SK-N-SH (cell line): ENCODE results near the gene SOX2. TPM values are rescaled to one million over a fixed set of nuclear protein-coding genes. Genes with fewer than 3 reads are reported as not detected.

Experiments used
- CTCF ChIA-PET: fragments of 300-600, 350-600 bp; formaldehyde crosslinking; extraction: SDS; loops from one replicate; lab custom pipeline; 2021; lab: Yijun Ruan, JAX
- POLR2A ChIA-PET: fragments of 350-600 bp; sonication (Branson Sonifier 250); formaldehyde crosslinking; extraction: SDS; loops from one replicate; lab custom pipeline; 2020; ENCODE audit warnings: antibody characterized with exemption, inconsistent platforms; lab: Yijun Ruan, JAX
- DNase-seq: peaks from one replicate; pipeline ENCODE4 v3.0.0; 2012
- H2AFZ ChIP-seq: fragments of 200-600 bp; sonication (generic); 2 replicates; pipeline ENCODE4 v1.8.1; 2016; ENCODE audit warnings: antibody characterized with exemption, mild to moderate bottlenecking, low read depth
- H3F3A ChIP-seq: fragments of 200-600 bp; sonication (generic); replicated peaks from 2 replicates; pipeline ENCODE3; 2016; ENCODE audit warnings: antibody characterized with exemption, mild to moderate bottlenecking; ENCODE audit not compliant: insufficient read depth
- H3K27ac ChIP-seq, 2 experiments: fragments of 200-500 bp in 1 of 2; fragments of 200-600 bp in 1 of 2; sonication (Bioruptor generic) in 1 of 2; sonication (generic), shearing (Covaris generic) in 1 of 2; 2 replicates each; pipeline versions ENCODE4 v1.5.1 to v1.6.1; 2014 to 2016; ENCODE audit warnings: low read depth in 2 of 2, inconsistent platforms in 1 of 2, low read length in 1 of 2, mild to moderate bottlenecking in 1 of 2, mixed read lengths in 1 of 2
- H3K27me3 ChIP-seq: fragments of 200-600 bp; sonication (generic), shearing (Covaris generic); 2 replicates; pipeline ENCODE4 v1.6.1; 2016; ENCODE audit warnings: mixed run types; ENCODE audit not compliant: insufficient read depth
- H3K36me3 ChIP-seq, 2 experiments: fragments of 200-500 bp in 1 of 2; fragments of 200-600 bp in 1 of 2; sonication (Bioruptor generic) in 1 of 2; sonication (generic) in 1 of 2; replicated peaks in 1 of 2; 2 replicates each; pipeline versions ENCODE3 to v1.5.1; 2014 to 2016; ENCODE audit warnings: low read length in 1 of 2, mild to moderate bottlenecking in 1 of 2; ENCODE audit not compliant: insufficient read depth in 2 of 2, control insufficient read depth in 1 of 2
- H3K4me1 ChIP-seq, 2 experiments: fragments of 200-500 bp in 1 of 2; fragments of 200-600 bp in 1 of 2; sonication (Bioruptor generic) in 1 of 2; sonication (generic), shearing (Covaris generic) in 1 of 2; 2 replicates each; pipeline versions ENCODE4 v1.5.1 to v1.6.1; 2014 to 2016; ENCODE audit warnings: low read depth in 1 of 2, low read length in 1 of 2, mixed run types in 1 of 2; ENCODE audit not compliant: insufficient read depth in 2 of 2, control insufficient read depth in 1 of 2
- H3K4me2 ChIP-seq: fragments of 200-600 bp; sonication (generic), shearing (Covaris generic); 2 replicates; pipeline ENCODE4 v1.6.1; 2017; ENCODE audit warnings: mixed run types
- H3K4me3 ChIP-seq, 2 experiments: fragments of 200-500 bp in 1 of 2; fragments of 200-600 bp in 1 of 2; sonication (Bioruptor generic) in 1 of 2; sonication (generic), shearing (Covaris generic) in 1 of 2; 2 replicates each; pipeline versions ENCODE4 v1.5.1 to v1.8.1; 2014 to 2016; ENCODE audit warnings: low read depth in 2 of 2, inconsistent platforms in 1 of 2, low read length in 1 of 2, mild to moderate bottlenecking in 1 of 2, mixed read lengths in 1 of 2, moderate library complexity in 1 of 2
- H3K79me2 ChIP-seq: fragments of 200-600 bp; sonication (generic); 2 replicates; pipeline ENCODE4 v1.8.1; 2017; ENCODE audit warnings: mild to moderate bottlenecking; ENCODE audit not compliant: insufficient read depth
- H3K9ac ChIP-seq: fragments of 200-600 bp; sonication (generic); 2 replicates; pipeline ENCODE4 v1.6.1; 2017; ENCODE audit warnings: mixed run types
- H3K9me2 ChIP-seq: fragments of 200-600 bp; sonication (generic); 2 replicates; pipeline ENCODE4 v1.6.1; 2017; ENCODE audit warnings: mixed run types
- H3K9me3 ChIP-seq: fragments of 200-600 bp; sonication (generic); 2 replicates; pipeline ENCODE4 v1.6.1; 2017; ENCODE audit warnings: mixed run types, mild to moderate bottlenecking, moderate library complexity
- H4K20me1 ChIP-seq: fragments of 200-600 bp; sonication (generic); 2 replicates; pipeline ENCODE4 v1.6.1; 2017; ENCODE audit warnings: mild to moderate bottlenecking, mixed run types; ENCODE audit not compliant: insufficient read depth
- CHD2 ChIP-seq: fragments of 150-350 bp; IDR thresholded peaks from 2 replicates; pipeline ENCODE4 v1.6.1; 2018; ENCODE audit warnings: low read length; ENCODE audit not compliant: partially characterized antibody
- GABPA ChIP-seq: IDR thresholded peaks from 2 replicates; pipeline ENCODE4 v1.4.0; 2012; ENCODE audit warnings: low read depth, mild to moderate bottlenecking
- GATA2 ChIP-seq: sonication (generic); formaldehyde crosslinking; IDR thresholded peaks from 2 replicates; pipeline ENCODE4 v1.5.0; 2020; ENCODE audit warnings: mild to moderate bottlenecking, missing genetic modification reagents
- JUND ChIP-seq: IDR thresholded peaks from 2 replicates; pipeline ENCODE4 v1.4.0; 2012
- MEF2A ChIP-seq: IDR thresholded peaks from 2 replicates; pipeline ENCODE4 v1.4.0; 2012; ENCODE audit warnings: low read depth, borderline replicate concordance
- MXI1 ChIP-seq: IDR thresholded peaks from 2 replicates; pipeline ENCODE4 v1.6.1; 2012; ENCODE audit warnings: mild to moderate bottlenecking, low read depth, low read length, improper control_type of control experiment
- NFIC ChIP-seq: IDR thresholded peaks from 2 replicates; pipeline ENCODE4 v1.4.0; 2012; ENCODE audit warnings: borderline replicate concordance
- NRF1 ChIP-seq: IDR thresholded peaks from 2 replicates; pipeline ENCODE4 v1.6.1; 2012; ENCODE audit warnings: low read depth, mild to moderate bottlenecking, low read length
- RXRA ChIP-seq: IDR thresholded peaks from 2 replicates; pipeline ENCODE4 v1.4.0; 2012; ENCODE audit warnings: low read depth, mild to moderate bottlenecking, borderline replicate concordance
- SMC3 ChIP-seq: IDR thresholded peaks from 2 replicates; pipeline ENCODE4 v1.6.1; 2012; ENCODE audit warnings: low read depth, low read length, improper control_type of control experiment
- TAF1 ChIP-seq: IDR thresholded peaks from 2 replicates; pipeline ENCODE4 v1.6.1; 2012; ENCODE audit warnings: low read depth, mild to moderate bottlenecking, low read length, moderate library complexity, borderline replicate concordance
- TCF12 ChIP-seq: IDR thresholded peaks from 2 replicates; pipeline ENCODE4 v1.4.0; 2012
- TEAD4 ChIP-seq: IDR thresholded peaks from 2 replicates; pipeline ENCODE4 v1.4.0; 2012; ENCODE audit warnings: mild to moderate bottlenecking, borderline replicate concordance; ENCODE audit not compliant: insufficient read depth
- YY1 ChIP-seq: IDR thresholded peaks from 2 replicates; pipeline ENCODE4 v1.4.0; 2012; ENCODE audit warnings: low read depth, mild to moderate bottlenecking
- WGBS: methylation state at CpG from one replicate; pipeline ENCODE4 v1.1.6; 2017; ENCODE audit warnings: low lambda C conversion rate; 5-methylcytosine and 5-hydroxymethylcytosine counted together
- polyA plus RNA-seq, 3 experiments: library from polyadenylated mRNA; depleted of rRNA; stranded (reverse); fragments of >200 nt; gene quantifications; 2 replicates each; pipeline ENCODE4 v1.2.3, GENCODE V29; 2012
- TF ChIP-seq, protein P1 (sequence below): IDR thresholded peaks from 2 replicates; pipeline ENCODE4 v1.6.1; 2012; ENCODE audit warnings: mild to moderate bottlenecking, low read depth, low read length, moderate library complexity
- TF ChIP-seq, protein P2 (sequence below): IDR thresholded peaks from 2 replicates; pipeline ENCODE4 v1.4.0; 2012; ENCODE audit warnings: low read depth, borderline replicate concordance
- TF ChIP-seq, protein P3 (sequence below): fragments of 150-350 bp; IDR thresholded peaks from 2 replicates; pipeline ENCODE4 v1.6.1; 2016; ENCODE audit warnings: mild to moderate bottlenecking, low read depth, low read length
- TF ChIP-seq, protein P4 (sequence below): fragments of 150-350 bp; IDR thresholded peaks from 2 replicates; pipeline ENCODE4 v1.6.1; 2017; ENCODE audit warnings: antibody characterized with exemption, low read length, low read depth, borderline replicate concordance
- TF ChIP-seq, protein P5 (sequence below): IDR thresholded peaks from 2 replicates; pipeline ENCODE4; 2012
- TF ChIP-seq, protein P6 (sequence below): IDR thresholded peaks from 2 replicates; pipeline ENCODE4 v1.4.0; 2012; ENCODE audit warnings: low read depth

The SOX2 gene
- polyA plus RNA-seq, 1 of the 3 experiments (the other 2 are of a cell fraction), result 0.13 TPM

DNA sequence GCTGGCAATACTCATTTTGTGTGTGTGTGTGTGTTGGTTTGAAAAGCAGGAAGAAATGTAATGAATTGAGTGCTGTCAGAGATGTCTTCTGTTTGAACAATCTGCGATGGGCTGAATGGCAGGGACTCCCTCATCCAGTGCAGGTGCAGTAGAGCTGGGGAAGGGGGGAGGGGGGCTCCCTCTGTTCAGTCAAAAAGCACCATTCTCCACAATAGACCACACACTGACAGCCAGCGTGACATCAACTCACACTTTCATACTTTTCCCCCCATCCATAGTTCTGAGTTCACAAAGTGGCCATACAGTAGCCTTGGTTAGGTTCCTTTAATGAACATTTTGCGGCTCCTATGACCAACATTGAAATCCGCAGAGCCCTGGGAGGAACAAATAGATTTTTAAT is 10.4 kb downstream of the SOX2 start:
- no peak overlapping the region for H2AFZ ChIP-seq
- ChIA-PET CTCF (interaction anchor here (1.2 to 1.7 kb wide), 3 partner anchors 12 to 443 kb away, joined by 3 to 4 read pairs (median 4); no protein-coding TSS in a partner anchor), POLR2A (no interaction called here)
- no peak for DNase-seq
- H3K9ac ChIP-seq, result no peak overlapping the region
- H3K27me3 ChIP-seq, result no peaks in the 10 kb centered on the region
- no peak overlapping the region for H3K4me3 ChIP-seq
- H3K79me2 ChIP-seq, result no peaks in the 10 kb centered on the region
- H3K9me2 ChIP-seq, result no peaks in the 10 kb centered on the region
- 70% methylated on average over 4 of the region's 4 CpGs for WGBS
- no peaks in the 10 kb centered on the region for H3K36me3 ChIP-seq
- H3F3A ChIP-seq, result no peaks in the 10 kb centered on the region
- H3K27ac ChIP-seq, result no peak overlapping the region
- H3K9me3 ChIP-seq, result no peaks in the 10 kb centered on the region
- no peaks in the 10 kb centered on the region for H4K20me1 ChIP-seq
- no peak overlapping the region for H3K4me2 ChIP-seq
- no peak for TF ChIP-seq RXRA
- TF ChIP-seq MXI1, result no peak
- TF ChIP-seq TAF1, result no peak
- TF ChIP-seq GATA2 (CRISPR knock-in tag), result no peak
- no peak for TF ChIP-seq SMC3
- no peak for TF ChIP-seq TCF12
- TF ChIP-seq, protein P1, sequence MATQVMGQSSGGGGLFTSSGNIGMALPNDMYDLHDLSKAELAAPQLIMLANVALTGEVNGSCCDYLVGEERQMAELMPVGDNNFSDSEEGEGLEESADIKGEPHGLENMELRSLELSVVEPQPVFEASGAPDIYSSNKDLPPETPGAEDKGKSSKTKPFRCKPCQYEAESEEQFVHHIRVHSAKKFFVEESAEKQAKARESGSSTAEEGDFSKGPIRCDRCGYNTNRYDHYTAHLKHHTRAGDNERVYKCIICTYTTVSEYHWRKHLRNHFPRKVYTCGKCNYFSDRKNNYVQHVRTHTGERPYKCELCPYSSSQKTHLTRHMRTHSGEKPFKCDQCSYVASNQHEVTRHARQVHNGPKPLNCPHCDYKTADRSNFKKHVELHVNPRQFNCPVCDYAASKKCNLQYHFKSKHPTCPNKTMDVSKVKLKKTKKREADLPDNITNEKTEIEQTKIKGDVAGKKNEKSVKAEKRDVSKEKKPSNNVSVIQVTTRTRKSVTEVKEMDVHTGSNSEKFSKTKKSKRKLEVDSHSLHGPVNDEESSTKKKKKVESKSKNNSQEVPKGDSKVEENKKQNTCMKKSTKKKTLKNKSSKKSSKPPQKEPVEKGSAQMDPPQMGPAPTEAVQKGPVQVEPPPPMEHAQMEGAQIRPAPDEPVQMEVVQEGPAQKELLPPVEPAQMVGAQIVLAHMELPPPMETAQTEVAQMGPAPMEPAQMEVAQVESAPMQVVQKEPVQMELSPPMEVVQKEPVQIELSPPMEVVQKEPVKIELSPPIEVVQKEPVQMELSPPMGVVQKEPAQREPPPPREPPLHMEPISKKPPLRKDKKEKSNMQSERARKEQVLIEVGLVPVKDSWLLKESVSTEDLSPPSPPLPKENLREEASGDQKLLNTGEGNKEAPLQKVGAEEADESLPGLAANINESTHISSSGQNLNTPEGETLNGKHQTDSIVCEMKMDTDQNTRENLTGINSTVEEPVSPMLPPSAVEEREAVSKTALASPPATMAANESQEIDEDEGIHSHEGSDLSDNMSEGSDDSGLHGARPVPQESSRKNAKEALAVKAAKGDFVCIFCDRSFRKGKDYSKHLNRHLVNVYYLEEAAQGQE, result no peak
- H3K4me1 ChIP-seq, result no peaks in the 10 kb centered on the region

DNA sequence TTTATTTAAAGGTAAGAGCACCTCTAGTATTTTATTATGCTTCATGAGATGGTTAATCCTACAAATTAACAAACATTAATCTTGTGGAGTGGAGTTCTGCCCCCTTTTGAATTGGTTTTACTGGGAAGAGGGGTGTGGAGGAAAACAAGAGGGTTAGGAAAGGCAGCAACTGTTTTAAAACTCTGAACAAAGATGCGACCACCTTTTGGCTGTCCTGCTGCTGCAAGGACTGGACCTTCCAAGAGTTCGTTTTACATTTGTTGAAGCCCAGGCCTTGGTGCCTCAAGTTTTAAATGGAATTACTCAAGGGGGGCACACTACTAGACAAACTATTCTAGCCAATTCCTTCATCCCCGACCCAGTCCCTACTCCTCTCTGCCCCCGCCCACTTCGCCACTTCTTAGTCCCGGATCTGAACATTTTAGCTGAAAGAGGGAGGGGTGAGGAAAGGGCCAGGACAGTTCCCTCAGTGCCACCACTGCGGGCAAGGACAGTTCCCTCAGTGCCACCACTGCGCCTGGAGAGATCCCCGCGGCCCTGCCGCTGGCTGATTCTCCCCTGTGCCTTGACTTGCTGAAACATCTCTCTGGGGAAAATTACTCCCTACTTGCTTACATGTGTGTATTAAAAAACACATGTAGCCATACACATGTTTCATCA is 11.2 kb downstream of the SOX2 start:
- Histone ChIP-seq H4K20me1 (no peaks in the 10 kb centered on the region), H3K9me3 (no peaks in the 10 kb centered on the region), H3K79me2 (no peaks in the 10 kb centered on the region), H3K4me3 (no peak overlapping the region), H3F3A (no peaks in the 10 kb centered on the region), H3K36me3 (no peaks in the 10 kb centered on the region), H2AFZ (no peak overlapping the region), H3K9me2 (no peaks in the 10 kb centered on the region), H3K9ac (no peak overlapping the region), H3K27me3 (no peaks in the 10 kb centered on the region), H3K27ac (no peak overlapping the region), H3K4me1 (no peaks in the 10 kb centered on the region), H3K4me2 (no peak overlapping the region)
- 78% methylated on average over 11 of the region's 11 CpGs for WGBS
- no peak for DNase-seq
- POLR2A ChIA-PET, result no interaction called here
- CTCF ChIA-PET, result interaction anchor here (1.2 to 1.7 kb wide), 2 partner anchors 12 to 306 kb away, joined by 3 to 4 read pairs; no protein-coding TSS in a partner anchor
- TF ChIP-seq MXI1 (no peak), CHD2 (no peak), MEF2A (no peak), NFIC (no peak), GABPA (no peak), NRF1 (no peak), JUND (no peak), YY1 (no peak), TEAD4 (no peak)
- TF ChIP-seq, protein P2, sequence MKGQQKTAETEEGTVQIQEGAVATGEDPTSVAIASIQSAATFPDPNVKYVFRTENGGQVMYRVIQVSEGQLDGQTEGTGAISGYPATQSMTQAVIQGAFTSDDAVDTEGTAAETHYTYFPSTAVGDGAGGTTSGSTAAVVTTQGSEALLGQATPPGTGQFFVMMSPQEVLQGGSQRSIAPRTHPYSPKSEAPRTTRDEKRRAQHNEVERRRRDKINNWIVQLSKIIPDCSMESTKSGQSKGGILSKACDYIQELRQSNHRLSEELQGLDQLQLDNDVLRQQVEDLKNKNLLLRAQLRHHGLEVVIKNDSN, result no peak
- TF ChIP-seq, protein P3, sequence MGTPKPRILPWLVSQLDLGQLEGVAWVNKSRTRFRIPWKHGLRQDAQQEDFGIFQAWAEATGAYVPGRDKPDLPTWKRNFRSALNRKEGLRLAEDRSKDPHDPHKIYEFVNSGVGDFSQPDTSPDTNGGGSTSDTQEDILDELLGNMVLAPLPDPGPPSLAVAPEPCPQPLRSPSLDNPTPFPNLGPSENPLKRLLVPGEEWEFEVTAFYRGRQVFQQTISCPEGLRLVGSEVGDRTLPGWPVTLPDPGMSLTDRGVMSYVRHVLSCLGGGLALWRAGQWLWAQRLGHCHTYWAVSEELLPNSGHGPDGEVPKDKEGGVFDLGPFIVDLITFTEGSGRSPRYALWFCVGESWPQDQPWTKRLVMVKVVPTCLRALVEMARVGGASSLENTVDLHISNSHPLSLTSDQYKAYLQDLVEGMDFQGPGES, result no peak
- TF ChIP-seq, protein P4, sequence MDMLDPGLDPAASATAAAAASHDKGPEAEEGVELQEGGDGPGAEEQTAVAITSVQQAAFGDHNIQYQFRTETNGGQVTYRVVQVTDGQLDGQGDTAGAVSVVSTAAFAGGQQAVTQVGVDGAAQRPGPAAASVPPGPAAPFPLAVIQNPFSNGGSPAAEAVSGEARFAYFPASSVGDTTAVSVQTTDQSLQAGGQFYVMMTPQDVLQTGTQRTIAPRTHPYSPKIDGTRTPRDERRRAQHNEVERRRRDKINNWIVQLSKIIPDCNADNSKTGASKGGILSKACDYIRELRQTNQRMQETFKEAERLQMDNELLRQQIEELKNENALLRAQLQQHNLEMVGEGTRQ, result no peak
- TF ChIP-seq, protein P5, sequence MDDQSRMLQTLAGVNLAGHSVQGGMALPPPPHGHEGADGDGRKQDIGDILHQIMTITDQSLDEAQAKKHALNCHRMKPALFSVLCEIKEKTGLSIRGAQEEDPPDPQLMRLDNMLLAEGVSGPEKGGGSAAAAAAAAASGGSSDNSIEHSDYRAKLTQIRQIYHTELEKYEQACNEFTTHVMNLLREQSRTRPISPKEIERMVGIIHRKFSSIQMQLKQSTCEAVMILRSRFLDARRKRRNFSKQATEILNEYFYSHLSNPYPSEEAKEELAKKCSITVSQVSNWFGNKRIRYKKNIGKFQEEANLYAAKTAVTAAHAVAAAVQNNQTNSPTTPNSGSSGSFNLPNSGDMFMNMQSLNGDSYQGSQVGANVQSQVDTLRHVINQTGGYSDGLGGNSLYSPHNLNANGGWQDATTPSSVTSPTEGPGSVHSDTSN, result no peak
- TF ChIP-seq, protein P6, sequence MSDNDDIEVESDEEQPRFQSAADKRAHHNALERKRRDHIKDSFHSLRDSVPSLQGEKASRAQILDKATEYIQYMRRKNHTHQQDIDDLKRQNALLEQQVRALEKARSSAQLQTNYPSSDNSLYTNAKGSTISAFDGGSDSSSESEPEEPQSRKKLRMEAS, result no peak
